OCI-LY1 (cell line): Measurements from ENCODE around the gene PEX10.

Source experiments
- H2AFZ ChIP-seq: fragments of 200-600 bp; sonication (generic), shearing (Covaris generic); 2 replicates; pipeline ENCODE4 v1.6.0; 2014; ENCODE audit warnings: antibody characterized with exemption, mild to moderate bottlenecking, low read length
- H3F3A ChIP-seq: fragments of 200-600 bp; sonication (generic), shearing (Covaris generic); 2 replicates; pipeline ENCODE4 v1.6.0; 2014; ENCODE audit warnings: mild to moderate bottlenecking, antibody characterized with exemption, low read length, moderate library complexity; ENCODE audit not compliant: insufficient read depth
- H3K27ac ChIP-seq: fragments of 200-600 bp; sonication (generic); 2 replicates; pipeline ENCODE4 v1.5.1; 2014; ENCODE audit warnings: low read length, mixed run types, mild to moderate bottlenecking, low read depth; ENCODE audit not compliant: poor library complexity, severe bottlenecking
- H3K27me3 ChIP-seq: fragments of 200-600 bp; sonication (generic); 2 replicates; pipeline ENCODE4 v1.6.0; 2014; ENCODE audit warnings: antibody characterized with exemption, mild to moderate bottlenecking, low read length, moderate library complexity; ENCODE audit not compliant: insufficient read depth
- H3K36me3 ChIP-seq: fragments of 200-600 bp; sonication (generic); 2 replicates; pipeline ENCODE4 v1.6.1; 2014; ENCODE audit warnings: mild to moderate bottlenecking, antibody characterized with exemption, low read length, moderate library complexity, mixed read lengths; ENCODE audit not compliant: insufficient read depth
- H3K4me1 ChIP-seq: fragments of 200-600 bp; sonication (generic); 2 replicates; pipeline ENCODE4 v1.5.1; 2014; ENCODE audit warnings: mild to moderate bottlenecking, low read length, moderate library complexity; ENCODE audit not compliant: insufficient read depth, severe bottlenecking
- H3K4me2 ChIP-seq: fragments of 200-600 bp; sonication (generic), shearing (Covaris generic); 2 replicates; pipeline ENCODE4 v1.6.1; 2014; ENCODE audit warnings: low read length
- H3K4me3 ChIP-seq: fragments of 200-600 bp; sonication (generic); 2 replicates; pipeline ENCODE4 v1.5.1; 2014; ENCODE audit warnings: low read length, low read depth, mild to moderate bottlenecking, mixed read lengths; ENCODE audit not compliant: poor library complexity, severe bottlenecking
- H3K79me2 ChIP-seq: fragments of 200-600 bp; shearing (Covaris generic); 2 replicates; pipeline ENCODE4 v1.6.1; 2016; ENCODE audit warnings: mixed run types, low read length, mixed read lengths; ENCODE audit not compliant: insufficient read depth
- H3K9ac ChIP-seq: fragments of 200-600 bp; sonication (generic), shearing (Covaris generic); 2 replicates; pipeline ENCODE4 v1.6.1; 2014; ENCODE audit warnings: mild to moderate bottlenecking, low read length, mixed read lengths
- H3K9me2 ChIP-seq: fragments of 200-600 bp; sonication (generic), shearing (Covaris generic); 2 replicates; pipeline ENCODE4 v1.6.1; 2014; ENCODE audit warnings: low read depth, mild to moderate bottlenecking, low read length, mixed read lengths
- H3K9me3 ChIP-seq: fragments of 200-600 bp; shearing (Covaris generic); 2 replicates; pipeline ENCODE4 v1.6.1; 2014; ENCODE audit warnings: low read length, mixed read lengths
- H4K20me1 ChIP-seq: fragments of 200-600 bp; sonication (generic), shearing (Covaris generic); 2 replicates; pipeline ENCODE4 v1.6.0; 2016; ENCODE audit warnings: mild to moderate bottlenecking, low read length; ENCODE audit not compliant: insufficient read depth
- CTCF ChIP-seq: fragments of 200-600 bp; sonication (generic), shearing (Covaris generic); IDR thresholded peaks from 2 replicates; pipeline ENCODE4 v1.5.1; 2017; ENCODE audit warnings: mild to moderate bottlenecking, antibody characterized with exemption, low read length, moderate library complexity, mixed read lengths
- EZH2 ChIP-seq: fragments of 200-600 bp; sonication (generic), shearing (Covaris generic); IDR thresholded peaks from 2 replicates; pipeline ENCODE4 v1.8.0; 2017; ENCODE audit warnings: borderline replicate concordance, mixed run types, mild to moderate bottlenecking, antibody characterized with exemption, low read length, moderate library complexity, mixed read lengths

PEX10 gene

GRCh38 chr1:2355373-2356261 lies 56.7 kb downstream of the PEX10 start:
- no peaks in the 10 kb centered on the region for H3K9me3 ChIP-seq
- H3K9ac ChIP-seq: no peak overlapping the region

DNA sequence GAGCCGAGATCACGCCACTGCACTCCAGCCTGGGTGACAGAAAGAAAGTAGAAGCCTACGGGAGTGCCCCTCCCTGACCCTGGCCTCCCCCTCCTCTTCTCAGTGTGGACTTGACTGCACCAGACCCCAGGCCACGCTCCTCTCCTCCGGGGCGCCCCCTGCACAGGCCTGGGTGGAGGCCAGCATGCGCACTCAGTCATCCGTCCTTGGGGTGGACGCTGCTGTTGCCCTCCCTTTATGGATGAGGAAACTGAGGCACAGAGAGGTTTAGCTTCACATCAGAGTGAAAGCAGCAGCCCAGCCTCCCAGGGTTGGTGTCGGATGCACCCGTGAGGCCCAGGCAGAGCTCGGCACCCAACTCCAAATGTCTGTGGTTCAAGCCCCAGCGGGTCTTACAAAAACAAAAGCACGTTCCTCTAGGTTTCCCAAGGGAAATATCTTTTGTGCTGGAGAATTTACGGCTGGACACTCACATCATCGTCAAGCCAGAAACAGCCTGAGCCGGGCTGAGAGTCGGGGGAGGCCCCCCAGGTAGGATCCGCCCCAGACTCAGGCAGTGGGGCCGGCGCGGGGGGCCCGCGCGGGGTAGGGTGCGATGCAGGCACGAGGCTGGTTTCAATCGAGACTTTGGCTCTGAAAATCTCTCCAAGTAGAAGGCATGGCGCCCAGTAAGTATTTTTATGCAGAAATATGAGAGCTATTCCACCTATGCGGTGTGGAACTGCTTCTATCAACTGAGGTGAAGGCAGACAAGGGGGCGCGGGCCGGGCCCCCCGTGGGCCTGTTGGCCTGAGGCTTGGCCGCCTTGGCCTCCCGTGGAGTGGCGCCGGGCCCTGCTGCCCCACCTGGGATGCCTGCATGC lies 57.6 kb downstream of the PEX10 start:
- H3K4me1 ChIP-seq: no peaks in the 10 kb centered on the region
- no peaks in the 10 kb centered on the region for H3K9me2 ChIP-seq
- no peak overlapping the region for H2AFZ ChIP-seq
- H3K4me3 ChIP-seq: no peak overlapping the region
- no peaks in the 10 kb centered on the region for H3K36me3 ChIP-seq
- no peaks in the 10 kb centered on the region for H3F3A ChIP-seq
- no peaks in the 10 kb centered on the region for H3K9me3 ChIP-seq
- no peak overlapping the region for H3K27ac ChIP-seq
- peaks cover 3% of the 10 kb centered on the region; the same call in 1 of the 2 replicates for H3K27me3 ChIP-seq
- TF ChIP-seq CTCF: no peak
- TF ChIP-seq EZH2: no peak
- no peak overlapping the region for H3K4me2 ChIP-seq
- no peaks in the 10 kb centered on the region for H4K20me1 ChIP-seq
- H3K9ac ChIP-seq: no peak overlapping the region
- no peaks in the 10 kb centered on the region for H3K79me2 ChIP-seq

More at GRCh38 chr1:2355373-2356261, 56.7 kb downstream of the PEX10 start:
- Histone ChIP-seq H4K20me1 (no peaks in the 10 kb centered on the region), H3K9me2 (no peaks in the 10 kb centered on the region), H3F3A (no peaks in the 10 kb centered on the region), H3K36me3 (no peaks in the 10 kb centered on the region), H3K27me3 (peaks cover 3% of the 10 kb centered on the region; the same call in 1 of the 2 replicates), H3K4me1 (no peaks in the 10 kb centered on the region), H3K4me2 (no peak overlapping the region), H3K4me3 (no peak overlapping the region), H3K79me2 (no peaks in the 10 kb centered on the region), H2AFZ (no peak overlapping the region), H3K27ac (no peak overlapping the region)
- no peak for TF ChIP-seq CTCF
